GM18508 (cell line): ENCODE results near the gene NTN5.

Experiments used
- ATAC-seq: cut with Tn5 transposase; IDR thresholded peaks from one replicate; pipeline ENCODE4 v1.9.1; 2021; ENCODE audit warnings: moderate number of reproducible peaks; ENCODE audit not compliant: insufficient read depth, unreplicated experiment

Gene NTN5

DNA sequence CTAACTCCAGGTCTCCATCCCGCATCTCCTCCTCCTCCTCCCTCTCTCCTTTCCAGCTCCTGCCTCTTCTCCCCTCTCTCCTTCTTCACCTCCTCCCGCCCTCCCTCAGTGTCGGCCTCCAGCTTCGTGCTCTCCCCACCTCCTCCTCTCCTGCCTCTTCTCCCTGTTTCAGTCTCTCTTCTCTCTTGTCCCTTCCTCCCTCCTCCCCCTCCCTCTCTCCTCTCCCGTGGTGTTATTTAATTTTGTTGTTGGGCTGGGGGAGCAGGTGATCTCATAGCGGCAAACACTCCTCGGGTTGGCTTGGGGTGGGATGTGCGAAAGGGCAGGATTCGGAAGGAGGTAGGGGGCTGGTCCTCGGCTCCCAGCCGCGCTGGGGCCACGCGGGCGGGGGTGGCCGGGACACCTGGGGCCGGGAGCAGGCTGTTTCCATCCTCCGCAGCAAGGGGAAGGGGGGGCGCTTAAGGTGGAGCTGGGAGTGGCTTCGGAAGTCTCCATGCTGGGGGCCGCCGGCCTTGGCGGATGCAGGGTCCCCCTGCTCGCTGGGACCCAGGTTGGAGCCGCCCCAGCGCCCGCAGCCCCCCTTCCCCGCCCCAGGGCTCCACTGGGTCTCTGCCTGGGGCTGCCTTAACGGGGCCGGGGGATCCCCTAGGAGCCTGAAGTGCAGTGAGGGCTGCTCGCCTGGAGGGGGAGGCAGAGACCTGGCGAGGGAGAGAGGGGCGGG lies 26.7 kb downstream of the NTN5 start, which contains the start of gene CA11:
Gene CA11 (minus strand): TSS at position 187 of the 721 bp plus-strand sequence. CDS start 555 bp downstream, outside the sequence.
- no peak for ATAC-seq

DNA sequence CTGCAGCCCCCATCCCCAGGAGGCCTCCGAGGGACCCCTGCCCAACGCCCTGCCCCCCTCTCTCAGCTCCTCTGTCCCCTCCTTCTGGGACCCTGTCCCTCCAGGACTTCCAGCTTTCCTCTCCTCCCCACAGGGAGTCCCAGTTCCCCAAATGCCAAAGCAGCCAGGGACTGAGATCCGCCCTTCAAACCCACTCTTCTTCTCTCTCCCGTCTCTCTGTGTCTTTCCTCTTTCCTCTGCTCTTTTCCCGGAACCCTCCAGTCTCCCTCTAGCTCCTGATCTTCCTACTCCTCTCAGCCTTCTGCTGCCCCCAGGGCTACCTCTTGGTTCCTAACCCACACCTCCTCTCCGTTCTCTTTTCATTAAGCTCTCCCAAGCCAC lies 27.2 kb downstream of the NTN5 start:
- no peak for ATAC-seq

DNA sequence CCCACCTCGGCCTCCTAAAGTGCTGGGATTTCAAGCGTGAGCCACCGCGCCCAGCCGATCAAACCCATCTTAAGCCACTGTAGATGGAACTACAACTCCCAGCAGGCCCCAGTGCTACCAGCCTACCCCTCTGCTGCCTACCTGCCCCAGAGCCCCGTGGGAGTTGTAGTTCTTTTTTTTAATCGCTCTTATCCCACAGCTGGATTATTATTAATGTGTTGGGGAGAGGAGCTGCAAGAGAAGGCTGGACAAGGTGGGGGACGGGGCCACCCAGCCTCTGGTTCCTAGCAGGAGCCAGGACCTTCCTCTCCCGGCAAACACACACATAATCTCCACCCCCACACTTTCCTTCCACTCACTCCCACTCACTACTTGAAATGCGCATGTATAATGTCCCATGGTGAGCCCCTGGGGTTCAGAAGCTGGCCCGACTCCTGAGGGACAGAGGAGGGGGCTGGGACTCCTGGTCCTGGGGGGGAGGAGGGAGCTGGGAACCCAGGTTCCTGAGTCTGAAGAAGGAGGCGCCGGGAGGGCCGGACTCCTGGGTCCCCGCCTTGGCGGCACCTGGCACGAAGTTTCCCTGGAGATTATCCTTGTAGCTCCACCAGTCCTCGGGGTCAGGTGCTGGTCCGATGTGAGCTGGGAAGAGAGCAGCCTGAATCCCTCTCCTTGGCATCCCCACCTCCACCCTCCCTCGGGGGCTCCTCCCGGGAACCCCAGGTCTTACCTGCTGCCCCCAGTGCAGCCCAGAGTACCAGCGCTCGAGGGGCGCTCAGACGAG lies 27.8 kb downstream of the NTN5 start:
- no peak for ATAC-seq

DNA sequence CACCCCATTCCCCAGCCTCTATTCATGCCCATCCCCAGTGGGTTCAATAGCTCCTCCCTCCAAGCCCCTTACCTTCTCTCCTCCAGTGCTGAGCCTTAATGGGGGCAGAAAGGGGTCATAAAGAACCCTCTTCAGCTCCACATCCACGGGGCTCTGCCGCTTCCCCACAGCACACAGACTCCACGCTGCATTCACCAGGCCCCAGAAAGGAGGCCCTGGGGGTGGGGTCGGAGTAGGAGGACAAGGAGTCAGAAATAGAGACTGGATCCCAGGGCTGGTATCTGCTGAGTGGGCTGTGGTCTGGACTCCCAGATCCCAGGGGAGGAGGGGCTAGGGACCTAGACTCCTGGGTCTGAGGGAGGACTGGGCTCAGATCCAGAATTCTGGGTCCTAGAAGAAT lies 28.5 kb downstream of the NTN5 start:
- ATAC-seq: no peak

DNA sequence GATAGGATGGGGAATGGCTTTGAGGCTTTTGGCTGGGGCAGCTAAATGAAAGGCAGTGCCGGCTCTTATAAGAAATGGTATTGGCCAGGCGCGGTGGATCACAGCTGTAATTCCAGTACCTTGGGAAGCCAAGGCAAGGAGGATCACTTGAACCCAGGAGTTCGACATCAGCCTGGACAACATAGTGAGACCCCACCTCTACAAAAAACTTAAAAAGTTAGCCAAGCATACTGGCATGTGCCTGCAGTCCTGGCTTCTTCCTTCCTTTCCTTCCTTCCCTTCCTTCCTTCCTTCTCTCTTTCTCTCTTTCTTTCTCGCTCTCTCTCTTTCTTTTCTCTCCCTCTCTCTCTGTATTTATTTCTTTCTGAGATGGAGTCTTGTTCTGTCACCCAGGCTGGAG lies 30.0 kb downstream of the NTN5 start:
- no peak for ATAC-seq

DNA sequence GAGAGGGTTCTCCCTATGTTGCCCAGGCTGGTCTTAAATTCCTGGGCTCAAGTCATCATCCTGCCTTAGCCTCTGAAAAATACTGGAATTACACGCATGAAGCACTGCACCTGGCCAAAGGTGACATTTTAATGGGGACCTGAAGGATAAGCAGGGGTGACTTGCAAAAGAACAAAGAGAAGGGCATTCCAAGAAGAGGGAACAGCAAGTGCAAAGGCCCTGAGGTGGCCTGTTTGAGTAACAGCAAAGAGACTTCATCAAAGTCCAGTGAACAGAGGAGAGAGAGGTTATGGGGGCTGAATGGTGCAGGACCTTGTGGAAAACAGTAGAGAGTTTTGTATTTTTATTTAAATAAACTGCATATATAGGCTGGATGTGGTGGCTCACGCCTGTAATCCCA lies 31.0 kb downstream of the NTN5 start:
- no peak for ATAC-seq

DNA sequence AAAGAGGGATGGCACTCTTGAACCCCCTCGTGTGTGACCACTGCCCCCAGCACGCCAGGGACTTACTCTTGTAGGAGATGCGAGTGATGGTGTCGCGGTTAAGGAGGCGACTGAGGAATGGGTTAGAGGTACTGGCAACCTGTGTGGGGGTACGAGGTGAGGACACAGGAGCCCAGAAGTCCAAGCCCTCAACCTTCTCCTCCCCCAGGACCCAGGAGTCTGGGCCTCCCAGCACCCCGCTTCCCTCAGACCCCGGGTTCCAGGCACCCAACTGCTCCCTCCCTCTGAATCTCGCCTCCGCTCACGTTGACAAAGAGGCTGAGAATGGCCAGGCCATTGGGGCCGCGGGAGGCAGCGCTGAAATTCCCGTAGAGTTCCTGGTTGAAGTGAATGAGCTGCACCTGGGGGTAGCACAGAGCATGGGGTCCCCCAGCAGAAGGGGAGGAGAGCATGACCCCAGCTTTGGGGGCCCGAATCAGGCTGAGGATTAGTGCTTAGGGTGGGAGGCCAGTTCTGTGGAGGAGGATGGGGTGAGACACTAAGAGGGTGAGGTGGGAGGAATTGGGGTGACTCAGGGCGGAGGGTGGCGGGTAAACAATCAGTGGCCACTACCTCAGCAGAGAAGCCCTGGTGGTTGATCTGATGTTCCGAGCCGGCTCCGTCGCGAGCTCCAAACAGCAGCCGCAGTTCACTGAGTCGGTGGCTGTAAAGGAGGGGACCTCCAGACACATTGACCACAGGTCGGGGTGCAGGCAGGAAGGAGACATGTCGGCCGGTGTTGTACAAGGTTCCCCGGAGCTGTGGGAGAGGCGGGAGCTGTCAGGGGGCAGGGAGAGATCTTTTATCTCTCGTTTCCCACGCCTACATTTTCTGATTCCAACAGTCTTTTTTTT lies 33.1 kb downstream of the NTN5 start:
- ATAC-seq: no peak

DNA sequence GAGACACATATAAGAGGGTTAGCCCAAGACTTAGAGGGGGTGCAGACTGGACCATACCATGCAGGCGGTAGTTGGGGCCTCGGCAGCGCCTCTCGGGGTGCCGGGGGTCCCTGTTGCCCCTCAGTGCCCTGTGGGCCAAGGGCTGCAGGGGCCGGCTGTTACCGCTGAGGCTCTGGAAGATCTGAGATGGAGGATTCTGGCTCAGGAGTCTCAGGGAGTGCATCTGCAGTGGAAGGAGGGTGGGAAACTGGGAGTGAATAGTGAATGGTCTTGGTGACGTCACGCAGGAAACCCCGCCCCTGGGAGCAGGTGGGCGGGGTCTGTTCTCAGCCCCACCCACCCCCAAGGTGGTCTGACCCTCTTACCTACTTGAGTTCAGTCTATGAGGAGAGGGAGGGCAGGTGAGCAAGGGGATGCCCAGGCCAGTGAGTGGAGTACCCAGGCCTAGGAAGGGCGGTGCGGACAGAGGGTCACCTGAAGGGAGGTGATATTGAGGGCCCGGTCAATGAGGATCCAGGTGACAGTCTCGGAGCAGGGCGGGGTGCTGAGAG lies 33.9 kb downstream of the NTN5 start:
- ATAC-seq: no peak

DNA sequence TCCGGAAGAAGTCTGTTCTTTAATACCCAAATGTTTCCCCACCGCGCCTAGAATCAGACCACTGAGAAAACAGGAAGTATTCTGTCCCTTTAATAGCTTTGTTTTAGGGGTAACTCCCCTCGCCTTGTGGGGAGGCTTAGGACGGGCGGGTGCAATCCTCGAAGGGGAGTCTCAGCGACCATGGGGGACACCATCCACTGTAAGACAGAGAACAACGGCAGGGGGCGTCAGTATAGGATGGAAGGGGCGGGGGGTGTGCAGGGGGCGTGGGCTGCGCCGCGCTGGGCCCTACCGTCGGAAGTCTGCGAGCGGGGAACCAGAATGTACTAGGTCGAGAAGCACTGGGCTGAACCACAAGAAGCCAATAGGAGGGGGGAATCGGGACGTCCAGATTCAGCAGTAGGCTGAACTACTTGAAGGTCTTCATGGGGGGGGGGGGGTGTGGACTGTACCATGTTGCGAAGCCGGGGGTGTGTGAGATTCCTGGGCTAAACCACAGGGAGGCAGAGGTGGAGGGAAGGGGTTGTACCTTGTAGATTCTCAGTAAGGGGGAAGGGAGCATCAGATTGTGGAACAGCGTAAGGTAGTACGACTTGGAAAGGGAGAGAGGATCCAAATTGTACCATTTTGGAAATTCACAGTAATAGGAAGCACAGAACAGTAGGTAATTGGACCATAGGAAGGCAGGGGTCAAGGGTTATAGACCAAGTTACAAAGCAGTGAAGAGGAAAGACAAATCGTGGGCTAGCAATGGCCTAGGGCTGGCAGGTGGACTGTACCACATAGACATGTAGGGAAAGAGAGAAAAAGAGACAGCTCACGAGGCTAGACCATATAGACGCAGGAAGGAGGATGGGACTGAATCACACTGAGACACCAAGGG lies 34.6 kb downstream of the NTN5 start:
- ATAC-seq: peak; percentile 17

DNA sequence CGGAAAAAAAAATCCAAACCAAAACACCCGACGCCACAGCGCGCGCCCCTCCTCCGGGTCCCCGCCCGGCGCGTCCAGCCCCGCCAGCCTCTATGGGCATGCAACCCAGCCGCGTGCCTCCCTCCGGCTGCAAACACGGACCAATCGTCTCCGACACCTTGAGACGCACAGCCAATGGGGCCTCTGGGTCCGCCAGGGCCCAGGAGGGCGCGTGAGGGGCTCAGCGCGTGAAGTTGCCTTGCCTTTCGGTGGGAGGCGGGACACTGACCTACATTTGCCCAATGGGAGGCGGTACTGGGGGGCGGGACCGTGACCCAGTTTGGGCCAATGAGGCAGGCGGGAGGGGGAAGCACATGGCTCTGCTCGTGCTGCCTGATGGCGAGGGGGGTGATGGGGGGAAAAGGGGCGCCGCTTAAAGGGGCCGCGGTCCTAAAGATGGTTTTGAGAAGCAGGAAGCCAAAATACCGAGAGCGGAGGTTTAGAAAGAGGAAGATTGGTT lies 35.3 kb downstream of the NTN5 start:
- ATAC-seq: peak; percentile 38

DNA sequence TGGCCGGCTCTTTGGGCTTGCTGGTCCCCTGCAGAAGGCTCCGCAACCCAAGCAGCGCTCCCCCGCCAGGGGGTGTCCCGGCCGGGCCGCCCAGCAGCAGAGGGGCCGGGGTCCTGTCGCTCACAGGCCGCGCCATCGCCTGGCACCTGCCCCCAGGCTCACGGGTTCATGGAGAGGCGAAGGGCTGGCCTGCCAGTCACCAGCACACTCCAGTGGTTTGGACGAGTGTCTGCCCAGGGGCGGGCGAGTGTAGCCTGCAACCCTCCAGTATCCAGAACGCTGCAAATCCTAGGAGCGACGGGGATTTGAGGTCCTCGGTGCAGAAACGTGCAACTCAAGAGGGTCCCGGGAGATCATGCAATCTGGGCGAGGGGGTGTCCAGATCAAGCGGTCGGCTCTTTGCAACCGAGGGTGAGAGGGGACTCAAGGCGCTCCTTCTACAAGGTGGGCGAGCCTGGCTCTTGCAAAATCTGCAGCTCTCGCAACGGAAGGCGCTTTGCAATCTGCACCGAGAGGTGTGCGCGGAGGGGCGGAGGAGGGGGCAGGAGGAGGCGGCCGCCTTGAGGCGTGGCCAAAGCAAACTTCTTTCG lies 35.9 kb downstream of the NTN5 start, which contains the start of gene DBP:
Gene DBP (minus strand): TSS at position 521 of the 590 bp plus-strand sequence. CDS start 385 bp downstream, at position 136.
- no peak for ATAC-seq

DNA sequence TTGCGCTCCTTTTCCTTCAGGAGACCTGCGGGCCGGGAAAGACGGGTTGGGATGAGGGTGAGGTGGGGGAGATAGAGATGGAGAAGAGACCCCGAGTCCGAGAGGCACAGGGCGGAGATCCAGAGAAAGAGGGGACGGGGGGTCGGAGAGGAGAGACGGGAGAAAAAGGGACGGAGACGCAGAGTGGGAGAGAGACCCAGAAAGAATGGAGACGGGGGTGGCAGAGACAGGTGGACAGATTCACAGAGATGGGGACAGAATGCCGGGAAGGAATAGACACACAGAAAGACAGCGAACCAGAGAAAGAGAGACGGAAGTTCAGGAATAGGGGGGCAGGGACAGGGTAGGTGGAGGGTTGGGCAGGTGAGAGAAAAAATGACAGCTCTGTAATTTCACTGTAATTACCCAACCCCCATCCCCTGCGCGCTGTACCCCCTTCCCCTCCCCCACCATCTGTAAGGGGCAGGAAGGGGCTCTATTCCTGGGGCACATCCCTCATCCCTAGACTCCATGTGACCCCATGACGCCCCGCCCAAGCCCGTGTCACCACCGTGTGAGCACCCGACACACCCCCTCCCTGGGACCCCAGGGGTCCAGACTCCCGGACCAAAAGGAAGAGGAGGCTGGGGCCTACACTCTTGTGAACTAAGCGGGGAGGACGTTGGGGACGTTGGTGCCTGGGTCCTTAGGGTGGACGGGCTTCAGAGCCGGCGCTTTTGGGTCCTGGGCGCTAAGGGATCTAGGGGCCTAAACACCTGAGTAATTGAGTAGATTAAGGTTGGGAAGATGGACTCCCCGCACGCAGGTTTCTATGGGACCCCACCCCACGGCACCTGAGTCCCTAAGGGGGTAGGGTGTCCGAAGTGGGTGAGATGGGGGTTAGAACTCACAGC lies 36.6 kb downstream of the NTN5 start:
- no peak for ATAC-seq

DNA sequence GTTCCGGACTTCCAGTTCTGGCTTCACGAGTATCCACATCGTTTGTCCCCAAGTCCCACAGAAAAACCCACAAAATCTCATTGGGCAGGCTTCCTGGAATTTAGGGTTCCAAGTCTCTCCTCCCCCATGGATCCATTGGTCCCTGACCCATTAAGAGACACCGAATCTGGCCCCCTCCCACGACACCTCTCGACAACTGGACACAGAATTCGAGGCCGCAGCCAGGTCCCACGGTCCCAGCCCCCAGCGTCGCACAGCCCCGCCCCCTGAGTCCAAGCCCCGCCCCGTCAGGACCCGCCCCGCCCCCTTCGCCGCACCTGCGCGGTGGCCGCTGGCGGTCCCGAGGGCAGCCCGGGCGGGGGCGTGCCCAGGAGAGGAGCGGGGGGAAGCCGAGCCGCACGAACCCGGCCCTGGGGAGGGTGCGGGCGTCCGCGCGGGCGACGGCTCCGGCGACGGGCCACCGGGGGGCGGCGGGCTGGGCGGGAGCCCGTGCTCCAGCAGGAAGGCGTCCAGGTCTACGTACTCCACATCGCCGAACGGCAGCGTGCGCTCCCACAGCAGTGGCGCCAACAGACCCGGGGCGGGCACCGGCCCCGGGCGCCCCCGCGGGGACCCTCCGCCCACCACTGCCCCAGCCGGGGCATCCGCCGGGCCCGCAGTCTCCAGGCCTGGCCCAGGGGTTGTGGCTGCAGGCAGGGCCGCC lies 37.4 kb downstream of the NTN5 start:
- no peak for ATAC-seq

DNA sequence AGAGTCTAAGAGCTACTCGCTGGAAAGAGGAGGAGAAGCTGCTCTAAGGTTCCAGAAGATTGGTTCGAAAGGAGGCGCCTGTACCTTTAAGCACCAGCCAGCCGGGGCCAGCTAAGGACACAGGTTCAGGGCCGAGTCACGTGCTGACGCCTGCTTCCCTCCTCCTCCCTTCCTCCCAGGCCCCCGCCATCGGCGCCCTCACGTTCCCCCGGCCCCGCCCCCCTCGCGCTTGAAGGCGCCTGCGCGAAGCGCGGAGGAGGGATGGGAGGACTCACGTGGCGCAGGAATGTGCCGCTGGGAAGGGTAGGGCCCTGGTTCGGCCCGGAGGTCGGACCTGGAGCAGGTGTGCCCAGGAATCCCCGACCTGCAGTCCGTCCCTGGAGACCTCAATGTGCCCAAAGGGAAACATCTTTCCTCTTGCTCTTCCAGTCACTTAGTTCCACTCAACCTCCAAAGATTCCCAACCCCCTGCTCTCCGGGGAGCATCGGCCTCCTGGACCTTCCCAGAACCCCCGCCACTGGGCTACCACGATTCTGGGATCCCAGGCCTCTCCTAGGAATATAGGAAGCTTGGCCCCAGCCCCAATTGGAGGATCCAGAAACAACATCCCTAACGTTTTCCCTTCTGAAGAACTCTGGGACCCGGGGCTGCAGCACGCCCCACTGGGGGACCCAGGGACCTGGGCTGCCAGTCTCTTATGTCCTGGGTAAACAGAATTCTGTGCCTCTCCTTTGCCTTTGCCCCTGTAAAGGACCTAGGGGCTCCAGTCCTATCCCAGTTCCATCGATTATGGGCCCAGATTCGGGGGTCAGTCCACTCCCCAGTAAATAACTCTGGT lies 38.2 kb downstream of the NTN5 start:
- no peak for ATAC-seq

DNA sequence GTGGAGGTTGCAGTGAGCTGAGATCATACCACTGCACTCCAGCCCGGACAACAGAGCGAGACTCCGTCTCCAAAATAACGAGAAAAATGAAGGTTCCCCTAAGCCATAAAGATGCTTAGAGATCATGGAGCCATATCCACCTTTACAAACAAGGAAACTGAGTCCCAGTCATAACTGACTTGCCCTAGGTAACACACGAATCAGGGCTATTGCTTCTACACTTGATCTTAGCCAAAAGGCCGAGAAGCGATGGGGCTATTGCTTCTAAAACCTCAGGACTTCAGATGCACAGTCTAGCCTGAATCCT lies 38.8 kb downstream of the NTN5 start:
- ATAC-seq: no peak

DNA sequence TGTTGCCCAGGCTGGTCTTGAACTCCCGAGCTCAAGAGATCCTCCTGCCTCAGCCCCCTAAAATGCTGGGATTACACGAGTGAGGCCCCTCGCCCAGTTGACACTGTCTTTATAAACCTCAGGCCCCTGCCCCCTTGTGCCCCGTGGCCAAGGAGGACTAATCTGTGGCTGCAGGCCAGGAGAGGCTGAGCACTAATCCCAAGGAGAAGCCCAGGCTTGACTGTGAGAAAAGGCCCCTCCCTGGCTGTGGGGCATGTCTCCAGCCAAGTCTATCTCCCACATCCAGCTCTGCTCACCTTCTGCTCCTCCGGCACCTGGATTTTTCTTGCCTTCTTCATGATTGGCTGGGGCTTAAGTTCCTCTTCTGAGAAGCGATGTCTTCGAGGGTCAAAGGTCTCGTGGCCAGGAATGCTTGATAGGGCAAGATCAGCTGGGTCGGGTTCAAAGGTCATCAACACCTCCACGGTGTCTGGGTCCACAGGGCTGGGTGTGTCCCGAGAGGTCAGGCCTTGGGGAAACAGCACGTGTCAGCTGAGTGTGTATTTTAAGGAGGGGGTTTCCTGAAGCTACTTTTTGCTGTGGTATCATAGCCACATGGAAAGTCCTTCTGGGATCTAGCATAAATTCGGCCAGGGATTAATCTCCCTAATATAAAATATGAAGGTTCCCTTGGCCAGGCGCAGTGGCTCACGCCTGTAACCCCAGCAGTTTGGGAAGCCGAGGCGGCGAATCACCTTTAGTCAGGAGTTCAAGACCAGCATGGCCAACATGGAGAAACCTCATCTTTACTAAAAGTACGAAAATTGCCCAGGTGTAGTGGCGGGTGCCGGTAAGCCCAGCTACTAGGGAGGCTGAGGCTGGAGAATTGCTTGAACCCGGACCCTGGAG lies 39.4 kb downstream of the NTN5 start:
- no peak for ATAC-seq
